Measurements from ENCODE around the gene MMRN1.

The MMRN1 gene

DNA sequence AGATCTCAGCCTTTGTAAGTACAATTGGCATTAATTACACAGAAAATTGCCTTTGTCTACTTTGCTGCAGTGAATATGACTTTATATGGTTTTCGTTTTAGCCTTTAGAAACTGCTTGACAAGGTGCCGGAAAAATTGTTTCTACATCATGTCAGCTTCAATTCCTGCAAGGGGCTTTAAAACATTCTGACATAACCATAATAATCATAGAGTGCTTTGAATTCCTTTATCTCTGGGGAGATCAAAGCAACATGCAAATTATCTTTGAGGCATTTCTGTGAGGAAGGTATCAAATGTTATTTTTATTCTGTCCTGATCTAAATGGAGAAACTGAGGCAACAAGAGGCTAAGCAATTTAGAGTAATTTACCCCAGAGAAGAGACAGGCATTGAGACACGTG lies 57.8 kb downstream of the MMRN1 start:
- TF ChIP-seq EZH2phosphoT487 (IDR thresholded peaks at IDR 0.05; ENCODE audit: borderline replicate concordance, low read length) = no peak
- TF ChIP-seq, protein P1, sequence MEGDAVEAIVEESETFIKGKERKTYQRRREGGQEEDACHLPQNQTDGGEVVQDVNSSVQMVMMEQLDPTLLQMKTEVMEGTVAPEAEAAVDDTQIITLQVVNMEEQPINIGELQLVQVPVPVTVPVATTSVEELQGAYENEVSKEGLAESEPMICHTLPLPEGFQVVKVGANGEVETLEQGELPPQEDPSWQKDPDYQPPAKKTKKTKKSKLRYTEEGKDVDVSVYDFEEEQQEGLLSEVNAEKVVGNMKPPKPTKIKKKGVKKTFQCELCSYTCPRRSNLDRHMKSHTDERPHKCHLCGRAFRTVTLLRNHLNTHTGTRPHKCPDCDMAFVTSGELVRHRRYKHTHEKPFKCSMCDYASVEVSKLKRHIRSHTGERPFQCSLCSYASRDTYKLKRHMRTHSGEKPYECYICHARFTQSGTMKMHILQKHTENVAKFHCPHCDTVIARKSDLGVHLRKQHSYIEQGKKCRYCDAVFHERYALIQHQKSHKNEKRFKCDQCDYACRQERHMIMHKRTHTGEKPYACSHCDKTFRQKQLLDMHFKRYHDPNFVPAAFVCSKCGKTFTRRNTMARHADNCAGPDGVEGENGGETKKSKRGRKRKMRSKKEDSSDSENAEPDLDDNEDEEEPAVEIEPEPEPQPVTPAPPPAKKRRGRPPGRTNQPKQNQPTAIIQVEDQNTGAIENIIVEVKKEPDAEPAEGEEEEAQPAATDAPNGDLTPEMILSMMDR (IDR thresholded peaks at IDR 0.05; ENCODE audit: low read depth, low read length, poor library complexity, severe bottlenecking) = no peak
- no peaks in the 10 kb centered on the region for H3K27me3 ChIP-seq (ENCODE audit: control insufficient read depth, low read length)
- H3K9me2 ChIP-seq (replicated peaks; ENCODE audit: control insufficient read depth, low read length) = no peaks in the 10 kb centered on the region
- H3K4me3 ChIP-seq (ENCODE audit: low read length) = no peak overlapping the region
- H3K27ac ChIP-seq (ENCODE audit: low read depth, low read length) = no peak overlapping the region
- no peaks in the 10 kb centered on the region for H3K36me3 ChIP-seq (ENCODE audit: control insufficient read depth, low read length)
- H3K4me2 ChIP-seq (ENCODE audit: low read length) = no peak overlapping the region
- H3K79me2 ChIP-seq (ENCODE audit: control insufficient read depth, low read length) = no peaks in the 10 kb centered on the region
- no peaks in the 10 kb centered on the region for H3K9me3 ChIP-seq (ENCODE audit: control insufficient read depth, insufficient read depth, low read length)
- H4K20me1 ChIP-seq (ENCODE audit: control insufficient read depth, insufficient read depth, low read depth, low read length) = no peaks in the 10 kb centered on the region
- H3F3A ChIP-seq (ENCODE audit: control insufficient read depth, insufficient read depth) = no peaks in the 10 kb centered on the region
- no peaks in the 10 kb centered on the region for H3K4me1 ChIP-seq (ENCODE audit: control insufficient read depth, low read length)

DNA sequence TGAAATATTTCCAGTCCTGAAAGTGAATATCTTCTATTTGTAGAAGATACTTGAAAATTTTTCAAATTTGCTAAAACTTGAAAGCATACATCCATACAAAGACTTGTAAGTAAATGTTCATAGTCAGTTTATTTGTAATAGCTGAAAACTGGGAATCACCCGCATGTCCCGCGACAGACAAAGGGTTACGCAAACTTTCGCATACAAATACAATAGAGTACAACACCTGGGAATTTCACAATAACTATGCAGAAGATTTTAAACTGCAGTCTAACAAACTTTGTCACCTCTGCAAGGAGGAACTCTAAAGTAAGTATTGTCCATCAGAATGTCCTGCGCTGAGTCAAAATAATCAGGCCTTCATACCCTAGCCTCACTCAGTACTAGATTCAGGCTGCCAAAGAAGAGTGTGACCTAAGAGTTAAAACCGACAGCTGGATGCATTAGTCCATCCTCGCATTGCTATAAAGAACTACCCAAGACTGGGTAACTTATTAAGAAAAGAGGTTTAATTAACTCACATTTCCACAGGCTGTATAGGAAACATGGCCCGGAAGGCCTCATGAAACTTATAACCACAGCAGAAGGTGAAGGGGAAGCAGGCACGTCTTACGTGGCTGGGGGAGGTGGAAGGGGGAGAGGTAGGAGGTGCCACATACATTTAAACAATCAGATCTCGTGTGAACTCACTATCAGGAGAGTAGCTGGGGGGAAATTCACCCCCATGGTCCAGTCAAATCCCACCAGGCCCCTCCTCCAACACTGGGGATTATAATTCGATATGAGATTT lies 60.4 kb downstream of the MMRN1 start:
- no peaks in the 10 kb centered on the region for H3K27me3 ChIP-seq (ENCODE audit: control insufficient read depth, low read length)
- H4K20me1 ChIP-seq (ENCODE audit: control insufficient read depth, insufficient read depth, low read depth, low read length) = no peaks in the 10 kb centered on the region
- H3K27ac ChIP-seq (ENCODE audit: low read depth, low read length) = no peak overlapping the region
- no peak overlapping the region for H3K4me2 ChIP-seq (ENCODE audit: low read length)
- no peak overlapping the region for H3K4me3 ChIP-seq (ENCODE audit: low read length)
- TF ChIP-seq, protein P1 (IDR thresholded peaks at IDR 0.05; ENCODE audit: low read depth, low read length, poor library complexity, severe bottlenecking) = no peak
- no peak for TF ChIP-seq EZH2phosphoT487 (IDR thresholded peaks at IDR 0.05; ENCODE audit: borderline replicate concordance, low read length)
- no peaks in the 10 kb centered on the region for H3K9me2 ChIP-seq (replicated peaks; ENCODE audit: control insufficient read depth, low read length)
- H3K4me1 ChIP-seq (ENCODE audit: control insufficient read depth, low read length) = no peaks in the 10 kb centered on the region
- no peaks in the 10 kb centered on the region for H3K9me3 ChIP-seq (ENCODE audit: control insufficient read depth, insufficient read depth, low read length)
- no peaks in the 10 kb centered on the region for H3K79me2 ChIP-seq (ENCODE audit: control insufficient read depth, low read length)
- no peaks in the 10 kb centered on the region for H3K36me3 ChIP-seq (ENCODE audit: control insufficient read depth, low read length)
- no peaks in the 10 kb centered on the region for H3F3A ChIP-seq (ENCODE audit: control insufficient read depth, insufficient read depth)

DNA sequence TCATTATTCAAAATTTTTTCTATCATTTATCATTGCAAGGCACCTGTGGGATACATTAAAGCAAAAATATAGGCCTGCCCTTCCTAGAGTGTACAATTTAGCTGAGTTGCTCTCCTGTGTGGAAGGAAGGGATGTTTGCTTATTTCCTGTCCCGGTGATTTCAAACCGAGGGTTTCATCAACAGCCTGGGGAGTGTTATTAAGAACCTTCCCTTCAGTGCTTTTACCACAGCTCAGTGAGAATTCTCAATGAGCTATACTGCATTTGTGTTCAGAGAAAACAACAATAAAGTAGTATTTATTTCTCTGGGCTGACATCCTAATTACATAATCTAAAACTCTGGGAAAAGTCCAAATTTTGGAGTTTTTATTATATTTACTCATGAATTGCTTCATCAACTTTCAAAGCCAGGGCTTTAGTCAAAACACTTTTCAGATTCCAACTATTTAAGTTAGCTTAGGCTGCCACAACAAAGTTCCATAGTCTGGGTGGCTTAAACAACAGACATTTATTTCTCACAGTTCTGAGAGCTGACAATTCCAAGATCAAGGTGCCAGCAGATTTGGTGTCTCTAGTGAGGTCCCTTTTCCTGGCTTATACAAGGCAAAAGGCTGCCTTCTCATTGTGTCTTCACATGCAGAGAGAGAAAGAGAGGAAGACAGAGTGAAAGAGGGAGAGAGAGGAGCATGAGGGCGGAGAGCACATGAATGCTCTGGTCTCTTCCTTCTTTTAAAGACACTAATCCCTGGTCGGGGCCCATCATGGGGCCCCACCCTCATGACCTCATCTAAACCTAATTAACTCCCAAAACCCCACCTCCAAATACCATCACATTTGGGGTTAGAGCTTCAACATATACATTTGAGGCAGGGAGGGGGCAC lies 62.6 kb downstream of the MMRN1 start:
- TF ChIP-seq, protein P1 (IDR thresholded peaks at IDR 0.05; ENCODE audit: low read depth, low read length, poor library complexity, severe bottlenecking) = no peak
- no peak for TF ChIP-seq EZH2phosphoT487 (IDR thresholded peaks at IDR 0.05; ENCODE audit: borderline replicate concordance, low read length)

More for the DNA sequence above, 62.6 kb downstream of the MMRN1 start:
- Histone ChIP-seq H3K4me3 (ENCODE audit: low read length) (no peak overlapping the region), H3F3A (ENCODE audit: control insufficient read depth, insufficient read depth) (no peaks in the 10 kb centered on the region), H4K20me1 (ENCODE audit: control insufficient read depth, insufficient read depth, low read depth, low read length) (no peaks in the 10 kb centered on the region), H3K9me3 (ENCODE audit: control insufficient read depth, insufficient read depth, low read length) (no peaks in the 10 kb centered on the region), H3K4me2 (ENCODE audit: low read length) (no peak overlapping the region), H3K9me2 (replicated peaks; ENCODE audit: control insufficient read depth, low read length) (no peaks in the 10 kb centered on the region), H3K36me3 (ENCODE audit: control insufficient read depth, low read length) (no peaks in the 10 kb centered on the region), H3K27ac (ENCODE audit: low read depth, low read length) (no peak overlapping the region), H3K27me3 (ENCODE audit: control insufficient read depth, low read length) (no peaks in the 10 kb centered on the region), H3K79me2 (ENCODE audit: control insufficient read depth, low read length) (no peaks in the 10 kb centered on the region), H3K4me1 (ENCODE audit: control insufficient read depth, low read length) (no peaks in the 10 kb centered on the region)

Data from DOHH2 (cell line).